ENCODE results near the gene LAMC2.

LAMC2 gene

GRCh38 chr1:183230413-183230812 lies 44.3 kb downstream of the LAMC2 start:
- H3K4me3 ChIP-seq (ENCODE audit: low read depth, low read length) = no peak overlapping the region
- no peak for DNase-seq (ENCODE audit: low read depth)
- no peak for TF ChIP-seq CTCF (IDR thresholded peaks at IDR 0.05; ENCODE audit: control insufficient read depth, extremely low read depth, insufficient read depth)

- TF ChIP-seq CTCF (IDR thresholded peaks at IDR 0.05; ENCODE audit: control insufficient read depth, extremely low read depth, insufficient read depth) = no peak
- no peak overlapping the region for H3K4me3 ChIP-seq (ENCODE audit: low read depth, low read length)
- DNase-seq (ENCODE audit: low read depth) = no peak
Measured at GRCh38 chr1:183231545-183231944, 45.5 kb downstream of the LAMC2 start.

GRCh38 chr1:183233113-183233512 lies 47.0 kb downstream of the LAMC2 start:
- H3K4me3 ChIP-seq (ENCODE audit: low read depth, low read length) = no peak overlapping the region
- TF ChIP-seq CTCF (IDR thresholded peaks at IDR 0.05; ENCODE audit: control insufficient read depth, extremely low read depth, insufficient read depth) = no peak
- no peak for DNase-seq (ENCODE audit: low read depth)

DNA sequence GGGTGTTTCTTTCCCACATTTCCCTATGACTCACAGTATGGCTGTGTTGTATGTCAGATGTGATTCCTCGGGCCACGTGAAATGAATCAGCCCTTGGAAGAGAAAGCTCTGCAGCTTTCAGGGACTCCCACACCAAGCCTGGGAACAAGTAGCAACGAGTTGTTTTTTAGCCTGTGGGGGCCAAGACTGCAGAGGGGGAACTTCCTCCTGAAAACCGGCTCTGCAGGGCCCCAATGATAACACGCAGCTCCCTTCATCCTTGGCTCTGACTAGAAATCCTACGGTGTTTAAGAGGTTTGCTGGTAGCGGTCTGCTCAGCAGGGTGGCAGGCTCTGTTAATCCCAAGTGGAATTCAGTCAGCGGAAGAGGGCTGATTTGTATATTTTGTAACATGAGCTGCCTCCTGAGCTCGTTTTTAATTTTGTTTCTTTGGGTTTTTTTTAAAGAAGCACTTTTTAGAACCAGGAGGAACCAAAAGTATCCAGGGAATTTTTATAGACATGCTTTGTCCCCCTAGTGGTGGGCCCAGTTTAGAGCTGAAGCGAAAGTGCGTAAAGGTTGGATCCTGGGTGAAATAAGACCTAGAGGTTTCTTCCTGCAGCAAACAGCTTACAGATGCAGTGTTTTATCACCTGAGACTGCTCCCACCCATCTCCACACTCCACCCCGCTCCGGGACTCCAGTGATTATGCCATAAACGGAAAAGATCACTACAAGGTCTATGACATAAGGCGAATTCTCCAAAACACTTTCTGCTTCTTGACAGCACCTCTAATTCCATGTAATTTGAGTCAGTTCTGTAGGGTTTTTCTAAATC lies 48.8 kb downstream of the LAMC2 start:
- DNase-seq (ENCODE audit: low read depth) = no peak
- H3K4me3 ChIP-seq (ENCODE audit: low read depth, low read length) = no peak overlapping the region
- peak; percentile 33; the same call in 1 of the 2 replicates for TF ChIP-seq CTCF (IDR thresholded peaks at IDR 0.05; ENCODE audit: control insufficient read depth, extremely low read depth, insufficient read depth)

DNA sequence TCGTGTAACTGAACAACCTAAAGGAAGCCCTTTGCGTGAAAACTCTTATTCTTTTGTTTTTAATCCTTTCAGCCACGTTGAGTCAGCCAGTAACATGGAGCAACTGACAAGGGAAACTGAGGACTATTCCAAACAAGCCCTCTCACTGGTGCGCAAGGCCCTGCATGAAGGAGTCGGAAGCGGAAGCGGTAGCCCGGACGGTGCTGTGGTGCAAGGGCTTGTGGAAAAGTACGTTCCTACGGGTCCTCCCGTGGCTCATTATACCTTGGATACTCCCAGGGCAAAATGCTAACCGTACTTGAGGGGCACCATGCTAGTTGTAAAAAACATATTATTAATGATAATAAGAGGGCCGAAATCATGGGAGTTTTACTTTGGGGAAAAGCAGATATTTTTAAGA lies 49.4 kb downstream of the LAMC2 start:
- DNase-seq (ENCODE audit: low read depth) = no peak
- no peak for TF ChIP-seq CTCF (IDR thresholded peaks at IDR 0.05; ENCODE audit: control insufficient read depth, extremely low read depth, insufficient read depth)
- no peak overlapping the region for H3K4me3 ChIP-seq (ENCODE audit: low read depth, low read length)

- TF ChIP-seq CTCF (IDR thresholded peaks at IDR 0.05; ENCODE audit: control insufficient read depth, extremely low read depth, insufficient read depth) = no peak
- H3K4me3 ChIP-seq (ENCODE audit: low read depth, low read length) = no peak overlapping the region
- no peak for DNase-seq (ENCODE audit: low read depth)
Measured at GRCh38 chr1:183236158-183236725, 50.2 kb downstream of the LAMC2 start.
